Measurements from ENCODE around the gene NUF2. TPM values are rescaled to one million over a fixed set of nuclear protein-coding genes. Genes with fewer than 3 reads are reported as not detected.

Gene NUF2
- total and polyA plus RNA-seq, 2 of the 4 experiments (the other 2 are of a cell fraction): 13.0 to 18.5 TPM

DNA sequence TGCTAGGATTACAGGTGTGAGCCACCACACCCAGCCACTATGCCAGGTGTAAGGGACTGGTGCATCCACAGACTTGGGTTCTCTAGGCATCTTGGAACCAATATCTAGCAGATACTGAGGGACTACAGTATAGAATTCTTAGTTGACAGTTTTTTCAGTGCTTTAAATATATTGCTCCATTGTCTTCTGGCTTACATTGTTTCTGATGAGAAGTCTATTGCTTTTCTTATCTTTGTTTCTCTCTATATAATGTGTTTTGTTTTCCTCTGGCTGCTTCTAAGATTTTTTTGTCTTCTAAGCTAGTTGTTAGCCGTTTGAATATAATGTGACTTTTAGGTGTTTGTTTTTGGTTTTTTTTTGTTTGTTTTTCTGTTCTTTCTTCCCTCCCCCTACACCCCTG is 13.5 kb downstream of the NUF2 start:
- Histone ChIP-seq H2AFZ (replicated peaks; ENCODE audit: low read length, poor library complexity) (no peak overlapping the region), H3K56ac (ENCODE audit: extremely low read depth, insufficient read depth, low read length) (no peak overlapping the region), H3K4me3 (ENCODE audit: insufficient read depth, low read depth, low read length) (no peak overlapping the region), H2BK120ac (ENCODE audit: low read depth, low read length) (no peak overlapping the region), H3K9me1 (ENCODE audit: insufficient read depth, low read length) (no peaks in the 10 kb centered on the region), H2AK9ac (replicated peaks; ENCODE audit: low read depth, low read length, poor library complexity) (no peak overlapping the region), H4K20me1 (ENCODE audit: insufficient read depth, low read length) (no peaks in the 10 kb centered on the region), H3K23ac (ENCODE audit: low read depth, low read length) (no peak overlapping the region), H2BK20ac (ENCODE audit: low read depth, low read length) (no peak overlapping the region), H3K18ac (ENCODE audit: low read depth, low read length) (no peak overlapping the region), H3K79me1 (ENCODE audit: low read depth in 1 of 2, low read length in 2 of 2) (peaks cover 6 to 11% of the 10 kb centered on the region in 2 experiments; a peak in 2 of 4 replicates), H2AK5ac (ENCODE audit: low read depth, low read length) (no peak overlapping the region), H2BK15ac (ENCODE audit: low read depth, low read length) (no peak overlapping the region), H3K36me3 (ENCODE audit: control insufficient read depth, insufficient read depth, low read length) (no peaks in the 10 kb centered on the region), H2BK5ac (ENCODE audit: low read depth, low read length, poor library complexity, severe bottlenecking) (no peak overlapping the region), H3K27ac (ENCODE audit: insufficient read depth, low read length) (no peak overlapping the region), H3K9me3 (ENCODE audit: control insufficient read depth, insufficient read depth, low read length) (no peaks in the 10 kb centered on the region), H3K4me1 (ENCODE audit: control insufficient read depth, insufficient read depth, low read length) (no peaks in the 10 kb centered on the region; the same call in 1 of the 2 replicates), H3K4ac (ENCODE audit: low read depth, low read length) (no peak overlapping the region), H3K27me3 (ENCODE audit: control insufficient read depth, insufficient read depth, low read length) (no peaks in the 10 kb centered on the region), H4K5ac (ENCODE audit: low read depth, low read length) (no peak overlapping the region), H3K14ac (replicated peaks; ENCODE audit: low read depth, low read length) (no peak overlapping the region), H4K91ac (ENCODE audit: insufficient read depth, low read depth, low read length) (no peak overlapping the region), H4K8ac (ENCODE audit: low read depth in 2 of 2, low read length in 2 of 2) (no peak overlapping the region), H3K4me2 (ENCODE audit: low read depth, low read length) (no peak overlapping the region), H3K9ac (ENCODE audit: low read depth, low read length) (no peak overlapping the region)
- TF ChIP-seq FOS (IDR thresholded peaks at IDR 0.05; ENCODE audit: low read depth, low read length) (no peak), MXI1 (IDR thresholded peaks at IDR 0.05; ENCODE audit: borderline replicate concordance, low read depth, low read length) (no peak), BHLHE40 (IDR thresholded peaks at IDR 0.05; ENCODE audit: low read depth, low read length) (no peak), MAZ (IDR thresholded peaks at IDR 0.05; ENCODE audit: borderline replicate concordance, low read depth, low read length) (no peak), SMC3 (IDR thresholded peaks at IDR 0.05; ENCODE audit: low read depth, low read length) (no peak), CHD1 (IDR thresholded peaks at IDR 0.05; ENCODE audit: low read depth, low read length) (no peak), RCOR1 (IDR thresholded peaks at IDR 0.05; ENCODE audit: insufficient replicate concordance, low read length) (no peak), RAD21 (IDR thresholded peaks at IDR 0.05; ENCODE audit: low read length) (no peak)
- TF ChIP-seq, protein P1, sequence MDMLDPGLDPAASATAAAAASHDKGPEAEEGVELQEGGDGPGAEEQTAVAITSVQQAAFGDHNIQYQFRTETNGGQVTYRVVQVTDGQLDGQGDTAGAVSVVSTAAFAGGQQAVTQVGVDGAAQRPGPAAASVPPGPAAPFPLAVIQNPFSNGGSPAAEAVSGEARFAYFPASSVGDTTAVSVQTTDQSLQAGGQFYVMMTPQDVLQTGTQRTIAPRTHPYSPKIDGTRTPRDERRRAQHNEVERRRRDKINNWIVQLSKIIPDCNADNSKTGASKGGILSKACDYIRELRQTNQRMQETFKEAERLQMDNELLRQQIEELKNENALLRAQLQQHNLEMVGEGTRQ (IDR thresholded peaks at IDR 0.05; ENCODE audit: low read depth, low read length): no peak
- ChIA-PET POLR2A (ENCODE audit: unreplicated experiment) (no interaction called here), CTCF (interaction anchor here (1.4 kb wide), 1 partner anchor 14 kb away, joined by 3 read pairs; the partner anchor contains the start of gene NUF2)
- ATAC-seq (ENCODE audit: low read depth) (no peak), DNase-seq (no peak)
- in situ Hi-C loops (cut with MboI; ENCODE audit: low sequenced_read_pairs) (no loop called here), intact Hi-C loops (cut with micrococcal nuclease) (no loop called here), dilution Hi-C loops (cut with HindIII; ENCODE audit: low sequenced_read_pairs, unreplicated experiment) (no loop called here)
- no TSS peak for BruUV-seq (replicated peaks)
- no CpG with 5 or more reads among the region's 1 CpG for WGBS, 2 experiments (ENCODE audit: extremely low coverage in 2 of 2, insufficient read length in 1 of 2)
